PFSK-1 (cell line): ENCODE data around the gene TMEM132D.

Source experiments
- POLR2AphosphoS5 ChIP-seq: IDR thresholded peaks from 2 replicates; pipeline ENCODE4 v1.6.1; 2012; ENCODE audit warnings: low read depth, mild to moderate bottlenecking, control low read depth, low read length, moderate library complexity
- SIN3A ChIP-seq: IDR thresholded peaks from 2 replicates; pipeline ENCODE4 v1.6.1; 2012; ENCODE audit warnings: mild to moderate bottlenecking, low read length, moderate library complexity, borderline replicate concordance; ENCODE audit not compliant: insufficient read depth
- TAF1 ChIP-seq: IDR thresholded peaks from 2 replicates; pipeline ENCODE4 v1.6.1; 2012; ENCODE audit warnings: low read length, control low read depth, borderline replicate concordance; ENCODE audit not compliant: insufficient read depth
- TF ChIP-seq, protein P1 (sequence below), 2 experiments: IDR thresholded peaks; 2 replicates each; pipeline versions ENCODE4 v1.6.1 to v1.8.0; 2011 to 2012; ENCODE audit warnings: low read depth in 2 of 2, low read length in 2 of 2, control low read depth in 1 of 2, inconsistent platforms in 1 of 2, mild to moderate bottlenecking in 1 of 2, moderate library complexity in 1 of 2; ENCODE audit not compliant: insufficient read depth in 1 of 2

DNA sequence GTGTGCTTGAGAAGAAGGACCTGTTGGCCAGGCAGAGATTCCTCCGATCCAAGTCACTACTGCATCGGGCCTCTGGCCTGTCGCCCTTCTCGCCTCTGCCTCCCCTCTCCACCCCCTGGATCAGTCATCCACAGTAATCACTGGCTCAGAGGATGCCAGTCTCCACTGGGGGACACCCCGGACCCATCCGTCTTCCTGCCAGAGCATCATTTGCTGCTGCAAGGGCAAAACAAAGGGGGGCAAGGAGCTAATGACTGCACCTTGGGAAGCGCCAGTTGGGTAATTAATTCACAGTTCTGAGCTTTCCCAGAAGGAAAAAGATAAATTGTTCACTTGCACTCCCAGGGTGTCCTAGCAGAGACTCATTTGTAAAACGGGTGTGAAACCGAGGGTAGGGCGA lies 835.1 kb downstream of the TMEM132D start:
- TF ChIP-seq POLR2AphosphoS5 (no peak), SIN3A (no peak), TAF1 (no peak)
- TF ChIP-seq, protein P1, sequence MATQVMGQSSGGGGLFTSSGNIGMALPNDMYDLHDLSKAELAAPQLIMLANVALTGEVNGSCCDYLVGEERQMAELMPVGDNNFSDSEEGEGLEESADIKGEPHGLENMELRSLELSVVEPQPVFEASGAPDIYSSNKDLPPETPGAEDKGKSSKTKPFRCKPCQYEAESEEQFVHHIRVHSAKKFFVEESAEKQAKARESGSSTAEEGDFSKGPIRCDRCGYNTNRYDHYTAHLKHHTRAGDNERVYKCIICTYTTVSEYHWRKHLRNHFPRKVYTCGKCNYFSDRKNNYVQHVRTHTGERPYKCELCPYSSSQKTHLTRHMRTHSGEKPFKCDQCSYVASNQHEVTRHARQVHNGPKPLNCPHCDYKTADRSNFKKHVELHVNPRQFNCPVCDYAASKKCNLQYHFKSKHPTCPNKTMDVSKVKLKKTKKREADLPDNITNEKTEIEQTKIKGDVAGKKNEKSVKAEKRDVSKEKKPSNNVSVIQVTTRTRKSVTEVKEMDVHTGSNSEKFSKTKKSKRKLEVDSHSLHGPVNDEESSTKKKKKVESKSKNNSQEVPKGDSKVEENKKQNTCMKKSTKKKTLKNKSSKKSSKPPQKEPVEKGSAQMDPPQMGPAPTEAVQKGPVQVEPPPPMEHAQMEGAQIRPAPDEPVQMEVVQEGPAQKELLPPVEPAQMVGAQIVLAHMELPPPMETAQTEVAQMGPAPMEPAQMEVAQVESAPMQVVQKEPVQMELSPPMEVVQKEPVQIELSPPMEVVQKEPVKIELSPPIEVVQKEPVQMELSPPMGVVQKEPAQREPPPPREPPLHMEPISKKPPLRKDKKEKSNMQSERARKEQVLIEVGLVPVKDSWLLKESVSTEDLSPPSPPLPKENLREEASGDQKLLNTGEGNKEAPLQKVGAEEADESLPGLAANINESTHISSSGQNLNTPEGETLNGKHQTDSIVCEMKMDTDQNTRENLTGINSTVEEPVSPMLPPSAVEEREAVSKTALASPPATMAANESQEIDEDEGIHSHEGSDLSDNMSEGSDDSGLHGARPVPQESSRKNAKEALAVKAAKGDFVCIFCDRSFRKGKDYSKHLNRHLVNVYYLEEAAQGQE (IDR thresholded peaks at IDR 0.05; ENCODE audit: insufficient read depth in 1 of 2, low read depth in 2 of 2, low read length in 2 of 2) = no peak
